22Rv1 (cell line): Measurements from ENCODE around the gene ERMAP.
A peak's percentile ranks its signal among the peaks of the same experiment; 100 is the strongest.

ENCODE experiments used
- H3K27ac ChIP-seq: fragments of 450-650 bp; 2 replicates; pipeline ENCODE4 v1.5.1; 2017
- CTCF ChIP-seq: fragments of 450-650 bp; IDR thresholded peaks from 2 replicates; pipeline ENCODE4 v1.5.1; 2017; ENCODE audit warnings: mild to moderate bottlenecking
- ZFX ChIP-seq: fragments of 450-650 bp; IDR thresholded peaks from 2 replicates; pipeline ENCODE4 v1.6.1; 2017; ENCODE audit warnings: antibody characterized with exemption, borderline replicate concordance

Gene ERMAP

DNA sequence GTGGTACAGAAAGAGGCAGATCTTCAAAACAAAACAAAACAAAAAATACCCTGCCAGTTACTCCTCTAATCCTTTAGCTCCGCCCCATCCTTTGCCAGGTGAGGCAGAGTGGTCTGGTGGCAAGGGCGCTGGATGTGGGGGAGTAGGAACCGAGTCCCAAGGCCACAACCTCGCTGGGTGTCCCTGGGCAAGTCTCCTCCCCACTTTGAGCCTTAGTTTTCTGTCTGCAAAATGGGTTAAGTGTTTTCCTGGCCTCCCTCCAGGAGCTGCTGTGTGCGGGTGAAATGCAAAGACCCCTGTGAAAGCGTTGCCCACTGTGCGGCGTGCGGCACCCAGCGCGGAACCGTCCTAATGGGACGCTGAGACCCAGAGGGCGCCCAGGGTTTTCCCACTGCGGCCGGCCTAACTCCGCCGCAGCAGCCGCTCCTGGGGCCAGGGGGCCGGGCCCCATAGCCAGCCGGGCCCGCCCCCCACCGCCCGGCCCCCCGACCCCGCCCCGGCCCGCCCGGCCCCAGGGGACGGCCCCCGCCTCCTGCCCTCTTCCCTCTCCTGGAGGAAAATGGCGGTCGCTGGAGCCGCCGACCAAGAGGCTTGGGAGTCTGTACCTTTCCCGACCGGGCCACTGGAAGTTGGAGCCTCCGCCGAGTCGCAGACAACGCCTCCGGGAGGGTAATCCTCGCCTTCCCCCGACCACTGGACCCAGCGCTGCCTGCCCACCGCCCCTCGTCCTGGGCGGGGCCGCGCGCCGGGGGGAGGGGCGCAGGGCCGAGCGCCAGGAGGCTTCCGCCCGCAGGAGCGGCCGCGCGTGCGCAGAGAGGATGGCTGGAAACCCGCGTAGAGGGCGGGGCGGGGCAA is at the start of gene ERMAP, which contains the start of gene SVBP:
Gene ERMAP, plus strand, starts transcription at position 538 of the 855 bp plus-strand sequence. CDS start 13,327 bp downstream, outside the sequence.
Gene SVBP, minus strand, starts transcription at position 813 of the 855 bp plus-strand sequence. CDS start 853 bp downstream, outside the sequence.
- 0 out of 2 replicates have a peak, but pooled peaks have one; percentile 7 for TF ChIP-seq CTCF
- TF ChIP-seq ZFX = no peak
- H3K27ac ChIP-seq = peak within 1 kb of the TSS; percentile 96

- peak overlapping the region; percentile 63 for H3K27ac ChIP-seq
- no peak for TF ChIP-seq ZFX
- no peak for TF ChIP-seq CTCF
These were observed 49.4 kb upstream of the ERMAP start for GRCh38 chr1:42767510-42768000.

DNA sequence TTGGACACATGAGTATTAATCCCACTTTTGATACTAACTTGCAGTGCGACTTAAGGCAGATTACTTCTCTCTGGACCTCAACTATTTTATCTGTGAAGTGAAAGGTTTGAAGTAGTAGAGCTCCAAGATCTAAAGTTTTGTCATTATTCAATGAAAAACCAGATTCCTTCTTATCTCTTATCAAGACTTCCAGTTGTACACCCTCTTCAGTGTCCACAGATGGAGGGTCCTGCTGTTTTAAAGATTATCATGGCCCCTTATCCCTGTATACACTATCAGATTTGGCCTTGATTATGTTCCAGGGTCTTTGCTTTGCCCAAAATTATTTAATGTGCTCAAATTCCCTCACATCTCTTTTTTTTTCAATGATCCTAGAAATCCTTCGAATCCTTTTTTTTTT is 48.8 kb upstream of the ERMAP start:
- TF ChIP-seq CTCF (no peak), ZFX (no peak)
- peak overlapping the region; percentile 63 for H3K27ac ChIP-seq

DNA sequence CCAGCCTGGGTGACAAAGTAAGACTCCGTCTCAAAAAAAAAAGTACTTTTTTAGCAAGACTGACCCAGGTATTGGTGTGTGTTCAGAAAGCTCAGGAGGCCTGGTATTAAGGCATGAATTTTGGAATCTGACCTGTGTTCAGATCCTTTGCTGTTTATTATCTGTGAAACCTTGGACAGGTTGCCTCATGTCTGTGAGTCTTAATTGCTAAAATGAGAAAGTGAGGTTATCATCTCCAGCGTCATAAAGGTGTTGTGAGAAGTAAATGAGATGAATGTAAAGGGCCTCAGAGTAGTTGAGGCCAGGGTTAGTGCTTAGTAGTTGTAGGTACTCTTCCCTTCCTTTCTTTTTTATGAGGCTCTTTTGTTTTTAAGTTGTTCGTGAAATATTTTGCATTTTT is 47.1 kb upstream of the ERMAP start:
- no peak overlapping the region for H3K27ac ChIP-seq
- TF ChIP-seq CTCF (no peak), ZFX (no peak)

- TF ChIP-seq ZFX = no peak
- TF ChIP-seq CTCF = no peak
- no peak overlapping the region for H3K27ac ChIP-seq
These were observed 43.5 kb upstream of the ERMAP start for GRCh38 chr1:42773420-42773819.

- no peak overlapping the region for H3K27ac ChIP-seq
- no peak for TF ChIP-seq ZFX
These were observed 41.9 kb upstream of the ERMAP start for GRCh38 chr1:42774928-42775526.

GRCh38 chr1:42776502-42776901 is 40.4 kb upstream of the ERMAP start:
- TF ChIP-seq CTCF (no peak), ZFX (no peak)
- no peak overlapping the region for H3K27ac ChIP-seq
